CD14-positive monocyte (primary cell): Measurements from ENCODE around the gene ZNFX1. TPM values are rescaled to one million over a fixed set of nuclear protein-coding genes. Genes with fewer than 3 reads are reported as not detected.

Experiments used
- DNase-seq, 3 donors: peaks; one replicate each; pipeline ENCODE4 v3.0.0-alpha.2; 2011 to 2022
- H2AFZ ChIP-seq: 2 replicates; pipeline ENCODE4 v1.6.0; 2012; ENCODE audit warnings: mild to moderate bottlenecking, low read depth, low read length, inconsistent platforms; ENCODE audit not compliant: insufficient read depth, poor library complexity, severe bottlenecking
- H3K27ac ChIP-seq, 2 donors: 1 replicate in 1 of 2; 2 replicates in 1 of 2; pipeline ENCODE4 v1.5.1; 2012 to 2013; ENCODE audit warnings: low read length in 2 of 2, control low read depth in 1 of 2, inconsistent platforms in 1 of 2, low read depth in 1 of 2, mild to moderate bottlenecking in 1 of 2
- H3K27me3 ChIP-seq, 2 donors: one replicate each; pipeline versions ENCODE4 v1.6.0 to v1.6.1; 2011 to 2013; ENCODE audit warnings: low read length in 2 of 2; ENCODE audit not compliant: control insufficient read depth in 2 of 2, insufficient read depth in 2 of 2
- H3K36me3 ChIP-seq, 2 donors: replicated peaks in 1 of 2; 1 replicate in 1 of 2; 2 replicates in 1 of 2; pipeline versions ENCODE4 v1.5.1 to v1.6.1; 2012 to 2013; ENCODE audit warnings: low read length in 2 of 2, control low read depth in 1 of 2, inconsistent platforms in 1 of 2, mild to moderate bottlenecking in 1 of 2; ENCODE audit not compliant: insufficient read depth in 2 of 2, control insufficient read depth in 1 of 2
- H3K4me1 ChIP-seq, 2 donors: 1 replicate in 1 of 2; 2 replicates in 1 of 2; pipeline versions ENCODE4 v1.5.1 to v1.6.1; 2012 to 2013; ENCODE audit warnings: low read length in 2 of 2, control low read depth in 1 of 2, inconsistent platforms in 1 of 2, mild to moderate bottlenecking in 1 of 2, moderate library complexity in 1 of 2; ENCODE audit not compliant: insufficient read depth in 2 of 2, control insufficient read depth in 1 of 2
- H3K4me2 ChIP-seq: replicated peaks from 2 replicates; pipeline ENCODE3; 2012; ENCODE audit warnings: low read length, moderate library complexity, mild to moderate bottlenecking; ENCODE audit not compliant: poor library complexity, severe bottlenecking; ENCODE audit errors: extremely low read depth
- H3K4me3 ChIP-seq, 3 experiments: fragments of 200-600 bp in 1 of 3; sonication (generic) in 1 of 3; replicated peaks in 1 of 3; 1 replicate in 2 of 3; 2 replicates in 1 of 3; pipeline ENCODE4 v1.5.1; 2011 to 2013; ENCODE audit warnings: low read length in 3 of 3, mild to moderate bottlenecking in 3 of 3, control low read depth in 2 of 3, low read depth in 2 of 3, inconsistent platforms in 1 of 3, moderate library complexity in 1 of 3
- H3K79me2 ChIP-seq: 2 replicates; pipeline ENCODE4 v1.6.0; 2012; ENCODE audit warnings: mild to moderate bottlenecking, control low read depth, inconsistent platforms, low read length, moderate library complexity; ENCODE audit not compliant: insufficient read depth
- H3K9ac ChIP-seq: 2 replicates; pipeline ENCODE4 v1.6.0; 2017; ENCODE audit warnings: low read length, mild to moderate bottlenecking; ENCODE audit not compliant: insufficient read depth, poor library complexity, severe bottlenecking
- H3K9me3 ChIP-seq, 2 donors: replicated peaks in 1 of 2; 1 replicate in 1 of 2; 2 replicates in 1 of 2; pipeline versions ENCODE4 v1.5.1 to v1.6.1; 2012 to 2013; ENCODE audit warnings: low read length in 2 of 2, control low read depth in 1 of 2; ENCODE audit not compliant: control insufficient read depth in 1 of 2, insufficient read depth in 1 of 2
- H4K20me1 ChIP-seq: 2 replicates; pipeline ENCODE4 v1.6.0; 2012; ENCODE audit warnings: mild to moderate bottlenecking, low read length, control low read depth, moderate library complexity; ENCODE audit not compliant: insufficient read depth
- H3K27ac Mint-ChIP-seq, 7 donors: one replicate each; pipeline ENCODE4 v1.8.0; 2020; ENCODE audit warnings: mild to moderate bottlenecking in 7 of 7, mixed read lengths in 7 of 7, moderate library complexity in 6 of 7, inconsistent platforms in 2 of 7
- H3K27me3 Mint-ChIP-seq, 3 donors: one replicate each; pipeline ENCODE4 v1.8.0; 2021 to 2022; ENCODE audit warnings: low read depth in 3 of 3, mild to moderate bottlenecking in 3 of 3, mixed read lengths in 3 of 3, moderate library complexity in 3 of 3, inconsistent platforms in 1 of 3
- H3K36me3 Mint-ChIP-seq, 2 donors: one replicate each; pipeline ENCODE4 v1.8.0; 2020; ENCODE audit warnings: mixed read lengths in 2 of 2, inconsistent platforms in 1 of 2, mild to moderate bottlenecking in 1 of 2
- H3K4me1 Mint-ChIP-seq: one replicate; pipeline ENCODE4 v1.8.0; 2020; ENCODE audit warnings: mild to moderate bottlenecking, mixed read lengths
- H3K4me3 Mint-ChIP-seq, 2 donors: one replicate each; pipeline ENCODE4 v1.8.0; 2020; ENCODE audit warnings: mild to moderate bottlenecking in 2 of 2, mixed read lengths in 2 of 2, moderate library complexity in 1 of 2
- H3K9me3 Mint-ChIP-seq, 7 donors: one replicate each; pipeline ENCODE4 v1.8.0; 2020 to 2022; ENCODE audit warnings: mixed read lengths in 7 of 7, mild to moderate bottlenecking in 6 of 7, moderate library complexity in 6 of 7, inconsistent platforms in 2 of 7
- WGBS: methylation state at CpG from one replicate; pipeline ENCODE4 v1.1.5; 2013; ENCODE audit warnings: missing lambda C conversion rate; ENCODE audit not compliant: insufficient coverage; 5-methylcytosine and 5-hydroxymethylcytosine counted together
- intact Hi-C, 2 donors: fragments of 100-400 bp; cut with micrococcal nuclease; formaldehyde crosslinking; loops; one replicate each; pipeline versions ENCODE4 v1.15.0 to v1.15.1; 2023
- polyA plus RNA-seq, 3 donors: library from polyadenylated mRNA; depleted of rRNA in 1 of 3; unstranded in 2 of 3; stranded (reverse) in 1 of 3; fragments of 300-500 nt in 2 of 3; fragments of >200 nt in 1 of 3; fragmentation: Illumina TruSeq in 2 of 3; gene quantifications; 1 replicate in 2 of 3; 2 replicates in 1 of 3; pipeline ENCODE4 v1.2.3, GENCODE V29; 2012 to 2021
- TF ChIP-seq, protein P1 (sequence below): fragments of 200-600 bp; IDR thresholded peaks from one replicate; pipeline ENCODE4 v1.8.0; 2022; ENCODE audit warnings: antibody characterized with exemption, mild to moderate bottlenecking

The ZNFX1 gene
- polyA plus RNA-seq, 3 donors = 11.4 to 23.2 (median 13.3) TPM

DNA sequence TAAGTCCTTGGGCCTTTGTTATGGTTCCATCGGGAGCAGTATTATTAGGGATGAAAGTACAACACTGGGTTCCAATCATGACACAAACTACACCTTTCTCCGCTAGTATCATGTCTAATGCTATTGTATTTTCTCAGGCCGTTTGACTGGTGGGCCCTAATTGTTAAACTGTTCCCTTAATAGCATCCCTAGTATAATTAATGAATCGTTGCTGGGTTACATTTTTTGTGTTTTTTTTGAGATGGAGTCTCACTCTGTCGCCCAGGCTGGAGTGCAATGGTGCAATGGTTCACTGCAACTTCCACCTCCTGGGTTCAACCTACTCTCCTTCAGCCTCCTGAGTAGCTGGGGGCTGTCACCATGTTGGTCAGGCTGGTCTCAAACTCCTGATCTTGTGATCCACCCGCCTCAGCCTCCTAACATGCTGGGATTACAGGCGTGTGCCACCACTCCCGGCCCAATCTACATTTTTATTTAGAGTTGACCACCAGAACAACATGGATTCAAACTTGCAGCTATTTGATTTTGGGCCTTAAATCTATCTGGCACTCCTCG is 4.1 kb upstream of the ZNFX1 start:
- H3K9me3 ChIP-seq = peaks cover 52 to 72% of the 10 kb centered on the region in 2 donors
- peak overlapping the region in 1 of 2 donors; percentile 94 for H3K27ac ChIP-seq
- peaks cover 28 to 51% of the 10 kb centered on the region in 2 donors for H3K4me1 ChIP-seq
- WGBS = 96% methylated on average over 4 of the region's 9 CpGs
- TF ChIP-seq, protein P1, sequence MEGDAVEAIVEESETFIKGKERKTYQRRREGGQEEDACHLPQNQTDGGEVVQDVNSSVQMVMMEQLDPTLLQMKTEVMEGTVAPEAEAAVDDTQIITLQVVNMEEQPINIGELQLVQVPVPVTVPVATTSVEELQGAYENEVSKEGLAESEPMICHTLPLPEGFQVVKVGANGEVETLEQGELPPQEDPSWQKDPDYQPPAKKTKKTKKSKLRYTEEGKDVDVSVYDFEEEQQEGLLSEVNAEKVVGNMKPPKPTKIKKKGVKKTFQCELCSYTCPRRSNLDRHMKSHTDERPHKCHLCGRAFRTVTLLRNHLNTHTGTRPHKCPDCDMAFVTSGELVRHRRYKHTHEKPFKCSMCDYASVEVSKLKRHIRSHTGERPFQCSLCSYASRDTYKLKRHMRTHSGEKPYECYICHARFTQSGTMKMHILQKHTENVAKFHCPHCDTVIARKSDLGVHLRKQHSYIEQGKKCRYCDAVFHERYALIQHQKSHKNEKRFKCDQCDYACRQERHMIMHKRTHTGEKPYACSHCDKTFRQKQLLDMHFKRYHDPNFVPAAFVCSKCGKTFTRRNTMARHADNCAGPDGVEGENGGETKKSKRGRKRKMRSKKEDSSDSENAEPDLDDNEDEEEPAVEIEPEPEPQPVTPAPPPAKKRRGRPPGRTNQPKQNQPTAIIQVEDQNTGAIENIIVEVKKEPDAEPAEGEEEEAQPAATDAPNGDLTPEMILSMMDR = no peak
- H3K27me3 ChIP-seq = no peaks in the 10 kb centered on the region
- DNase-seq = no peak
- no peak overlapping the region for H3K9ac ChIP-seq
- H3K27me3 Mint-ChIP-seq = peaks cover 0 to 5% (median 0%) of the 10 kb centered on the region in 3 donors
- no peak overlapping the region for H2AFZ ChIP-seq
- H3K4me3 Mint-ChIP-seq = no peak overlapping the region
- peaks cover 84% of the 10 kb centered on the region for H4K20me1 ChIP-seq
- H3K36me3 ChIP-seq = peaks cover 72 to 77% of the 10 kb centered on the region in 2 donors
- H3K4me3 ChIP-seq = peak overlapping the region in 1 of 3 experiments; percentile 92
- peaks cover 93% of the 10 kb centered on the region for H3K79me2 ChIP-seq
- peak overlapping the region; percentile 9 for H3K4me2 ChIP-seq
- H3K9me3 Mint-ChIP-seq = peaks cover 62 to 83% (median 75%) of the 10 kb centered on the region in 7 donors
- peaks cover 74 to 83% of the 10 kb centered on the region in 2 donors for H3K36me3 Mint-ChIP-seq
- intact Hi-C loops = loop anchor here (5.0 kb wide), 1 partner anchor 40 kb away; no protein-coding TSS in a partner anchor
- H3K27ac Mint-ChIP-seq = peak overlapping the region in 6 of 7 donors; percentile 45 to 99 (median 98)
- H3K4me1 Mint-ChIP-seq = peaks cover 33% of the 10 kb centered on the region

DNA sequence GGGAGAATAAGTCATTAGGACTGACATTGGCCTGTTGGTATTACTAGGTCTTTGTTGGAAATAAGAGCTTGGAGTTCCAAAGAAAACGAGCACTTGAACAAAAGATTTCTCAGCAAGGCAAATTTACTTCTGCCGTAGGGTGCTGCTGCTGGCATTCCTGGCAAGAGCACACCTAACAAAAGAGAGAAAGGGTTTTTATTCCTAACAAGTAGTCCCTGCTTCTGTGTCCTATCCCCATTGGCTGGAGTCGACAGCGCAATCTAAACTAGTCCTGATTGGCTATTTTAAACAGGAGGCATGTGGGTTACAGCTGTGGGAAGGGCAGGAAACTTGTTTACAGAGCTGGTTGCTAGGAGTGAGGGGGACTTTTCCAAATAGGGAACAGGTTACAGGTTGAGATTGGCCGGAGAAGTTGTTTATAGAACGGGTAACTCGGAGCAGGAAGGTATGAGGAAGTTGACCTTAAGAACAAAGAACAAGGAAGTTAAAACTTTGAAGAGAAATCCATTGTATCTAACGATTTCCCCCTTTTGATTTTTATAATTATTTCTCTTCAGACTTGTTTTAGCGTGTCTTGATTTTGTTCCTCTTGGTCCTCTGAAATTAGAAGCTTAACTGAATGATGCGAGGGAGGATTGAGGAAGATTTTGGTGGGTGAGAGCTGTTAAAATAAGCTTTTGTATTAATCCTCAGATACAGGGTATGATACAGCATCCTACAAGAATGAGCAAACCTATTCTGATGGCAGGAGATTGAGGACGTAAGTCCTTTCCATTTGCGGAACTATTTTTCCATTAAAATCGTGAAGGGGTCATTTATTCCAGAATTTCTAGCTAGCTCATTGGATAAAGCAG is 3.4 kb upstream of the ZNFX1 start:
- peak overlapping the region; percentile 45 for H3K9ac ChIP-seq
- H3K4me3 ChIP-seq = peak overlapping the region in 1 of 3 experiments; percentile 92
- H2AFZ ChIP-seq = no peak overlapping the region
- H3K27ac Mint-ChIP-seq = peak overlapping the region; percentile 81 to 99 (median 98)
- TF ChIP-seq, protein P1 = no peak
- H3K36me3 ChIP-seq = peaks cover 65 to 70% of the 10 kb centered on the region in 2 donors
- WGBS = 86% methylated on average over 3 of the region's 13 CpGs
- intact Hi-C loops = loop anchor here (5.0 kb wide), 1 partner anchor 41 kb away; no protein-coding TSS in a partner anchor
- H3K4me3 Mint-ChIP-seq = peak overlapping the region; percentile 35 to 39
- DNase-seq = peak; percentile 75 to 87 (median 80)
- H3K4me2 ChIP-seq = peak overlapping the region; percentile 95
- peaks cover 45 to 65% of the 10 kb centered on the region in 2 donors for H3K9me3 ChIP-seq
- H3K27ac ChIP-seq = peak overlapping the region; percentile 65 to 94
- H3K4me1 ChIP-seq = peaks cover 35 to 58% of the 10 kb centered on the region in 2 donors
- peaks cover 79% of the 10 kb centered on the region for H4K20me1 ChIP-seq
- H3K27me3 Mint-ChIP-seq = peaks cover 0 to 5% (median 0%) of the 10 kb centered on the region in 3 donors
- no peaks in the 10 kb centered on the region for H3K27me3 ChIP-seq
- H3K9me3 Mint-ChIP-seq = peaks cover 54 to 76% (median 68%) of the 10 kb centered on the region in 7 donors
- peaks cover 93% of the 10 kb centered on the region for H3K79me2 ChIP-seq
- H3K36me3 Mint-ChIP-seq = peaks cover 67 to 76% of the 10 kb centered on the region in 2 donors
- H3K4me1 Mint-ChIP-seq = peaks cover 40% of the 10 kb centered on the region
